GF-D8 (cell line): Measurements from ENCODE around the gene ETFA.
"Not testable (repeated sequence)": the region's sequence is repeated elsewhere in the genome, so short reads cannot be mapped to it uniquely, and the experiment has no call there.

Experiments
- DNase-seq: peaks from one replicate; lab custom pipeline; 2025; lab: John Stamatoyannopoulos, UW

The ETFA gene

GRCh38 chr15:76324066-76324465, 12.8 kb upstream of the ETFA start:
- no peak for DNase-seq

GRCh38 chr15:76321602-76322001, 10.3 kb upstream of the ETFA start:
- no peak for DNase-seq

GRCh38 chr15:76321171-76321570, 9.9 kb upstream of the ETFA start:
- no peak for DNase-seq

GRCh38 chr15:76320012-76320411, 8.7 kb upstream of the ETFA start:
- DNase-seq = no peak

- DNase-seq = no peak
Observed at GRCh38 chr15:76313731-76314130, 2.5 kb upstream of the ETFA start.

- not testable (repeated sequence) for DNase-seq
Observed at GRCh38 chr15:76313175-76313567, 1.9 kb upstream of the ETFA start.

- DNase-seq = no peak
Observed at GRCh38 chr15:76312540-76313174, 1.4 kb upstream of the ETFA start.

- DNase-seq = no peak
Observed at GRCh38 chr15:76310475-76311099, 682 bp downstream of the ETFA start.

- no peak for DNase-seq
Observed at GRCh38 chr15:76309601-76310330, 1.5 kb downstream of the ETFA start.

- no peak for DNase-seq
Observed at GRCh38 chr15:76303909-76304308, 7.4 kb downstream of the ETFA start.

- peak; percentile 20 for DNase-seq
Observed at GRCh38 chr15:76299786-76300185, 11.5 kb downstream of the ETFA start.

- no peak for DNase-seq
Observed at GRCh38 chr15:76298986-76299385, 12.3 kb downstream of the ETFA start.

- DNase-seq = not testable (repeated sequence)
Observed at GRCh38 chr15:76297951-76298350, 13.3 kb downstream of the ETFA start.

GRCh38 chr15:76296849-76297248, 14.4 kb downstream of the ETFA start:
- DNase-seq = no peak

GRCh38 chr15:76294463-76294862, 16.8 kb downstream of the ETFA start:
- not testable (repeated sequence) for DNase-seq

- no peak for DNase-seq
Observed at GRCh38 chr15:76293361-76293760, 17.9 kb downstream of the ETFA start.

- no peak for DNase-seq
Observed at GRCh38 chr15:76289582-76289981, 21.7 kb downstream of the ETFA start.

GRCh38 chr15:76286271-76286879, 24.9 kb downstream of the ETFA start:
- DNase-seq = no peak

GRCh38 chr15:76285241-76285825, 25.9 kb downstream of the ETFA start:
- DNase-seq = no peak

- DNase-seq = no peak
Observed at GRCh38 chr15:76282465-76282864, 28.8 kb downstream of the ETFA start.

- no peak for DNase-seq
Observed at GRCh38 chr15:76278651-76279050, 32.6 kb downstream of the ETFA start.

GRCh38 chr15:76274821-76275220, 36.4 kb downstream of the ETFA start:
- no peak for DNase-seq

- no peak for DNase-seq
Observed at GRCh38 chr15:76274226-76274625, 37.0 kb downstream of the ETFA start.
